Uterus (tissue), 2 donors: Measurements from ENCODE around the gene SMIM20.

Experiments
- CTCF ChIP-seq, 4 experiments: fragments of 200-600 bp in 2 of 4; fragments of 450-650 bp in 2 of 4; sonication (generic) in 2 of 4; IDR thresholded peaks; one replicate each; pipeline ENCODE4 v1.5.1; 2016 to 2019; ENCODE audit warnings: antibody characterized with exemption in 4 of 4, mild to moderate bottlenecking in 2 of 4, moderate library complexity in 1 of 4
- POLR2A ChIP-seq, 2 donors: fragments of 450-650 bp; IDR thresholded peaks; one replicate each; pipeline ENCODE4 v1.6.1; 2016; ENCODE audit warnings: antibody characterized with exemption in 2 of 2, mild to moderate bottlenecking in 1 of 2, moderate library complexity in 1 of 2

- no peak for TF ChIP-seq CTCF (IDR thresholded peaks at IDR 0.05)
- no peak for TF ChIP-seq POLR2A (IDR thresholded peaks at IDR 0.05)
Measured at GRCh38 chr4:25951390-25951952, 37.5 kb downstream of the SMIM20 start.
